Endothelial cell of umbilical vein (primary cell): ENCODE results near the gene NHP2. TPM values are rescaled to one million over a fixed set of nuclear protein-coding genes. Genes with fewer than 3 reads are reported as not detected.

Source experiments
- BruUV-seq: library from RNA; stranded (reverse); fragments of 400-500 nt; replicated peaks from 2 replicates; lab custom pipeline; 2021; lab: Mats Ljungman, UMichigan
- CTCF ChIA-PET: fragments of 300-600, 350-600 bp; sonication (Branson Sonifier 250); formaldehyde crosslinking; loops from one replicate; lab custom pipeline; 2021; ENCODE audit warnings: antibody characterized with exemption, inconsistent platforms; lab: Charles Lee
- POLR2A ChIA-PET: fragments of 300-600, 350-600 bp; sonication (Branson Sonifier 250); formaldehyde crosslinking; loops from one replicate; lab custom pipeline; 2021; ENCODE audit warnings: antibody characterized with exemption, inconsistent platforms; lab: Charles Lee
- DNase-seq: peaks from one replicate; pipeline ENCODE4 v3.0.0-alpha.2; 2011; ENCODE audit warnings: low read depth, low spot score
- FAIRE-seq: peaks from 2 replicates; lab custom pipeline; 2011; peaks lifted over from hg19 to GRCh38; lab: Jason Lieb, UNC
- H2AFZ ChIP-seq: 2 replicates; pipeline ENCODE4 v1.6.0; 2012; ENCODE audit warnings: low read depth, low read length, control low read depth, inconsistent platforms
- H3K27ac ChIP-seq: 2 replicates; pipeline ENCODE4 v1.5.1; 2011; ENCODE audit warnings: low read depth, mild to moderate bottlenecking, control low read depth, low read length, moderate library complexity; ENCODE audit not compliant: insufficient read depth
- H3K27me3 ChIP-seq, 2 experiments: 2 replicates each; pipeline versions ENCODE4 v1.6.0 to v1.6.1; 2011; ENCODE audit warnings: low read length in 2 of 2, mixed read lengths in 1 of 2; ENCODE audit not compliant: control insufficient read depth in 2 of 2, insufficient read depth in 2 of 2
- H3K36me3 ChIP-seq, 2 experiments: 2 replicates in 1 of 2; 3 replicates in 1 of 2; pipeline ENCODE4 v1.5.1; 2011; ENCODE audit warnings: low read length in 2 of 2, mild to moderate bottlenecking in 1 of 2, moderate library complexity in 1 of 2; ENCODE audit not compliant: control insufficient read depth in 2 of 2, insufficient read depth in 2 of 2; ENCODE audit errors: extremely low read depth in 1 of 2
- H3K4me1 ChIP-seq: 3 replicates; pipeline ENCODE4 v1.5.1; 2011; ENCODE audit warnings: mild to moderate bottlenecking, low read length; ENCODE audit not compliant: control insufficient read depth, insufficient read depth; ENCODE audit errors: extremely low read depth
- H3K4me2 ChIP-seq: 2 replicates; pipeline ENCODE4 v1.6.1; 2011; ENCODE audit warnings: low read length, control low read depth, mixed read lengths; ENCODE audit not compliant: insufficient read depth
- H3K4me3 ChIP-seq, 3 experiments: fragments of 200-600 bp in 1 of 3; sonication (generic), shearing (Covaris generic) in 1 of 3; replicated peaks in 1 of 3; 2 replicates each; pipeline ENCODE4 v1.5.1; 2011 to 2016; ENCODE audit warnings: control low read depth in 3 of 3, low read length in 3 of 3, mild to moderate bottlenecking in 2 of 3, inconsistent platforms in 1 of 3, low read depth in 1 of 3, moderate library complexity in 1 of 3; ENCODE audit not compliant: insufficient read depth in 1 of 3
- H3K79me2 ChIP-seq: 2 replicates; pipeline ENCODE4 v1.6.0; 2012; ENCODE audit warnings: low read length, inconsistent platforms; ENCODE audit not compliant: control insufficient read depth, insufficient read depth
- H3K9ac ChIP-seq: replicated peaks from 2 replicates; pipeline ENCODE3; 2011; ENCODE audit warnings: low read length, control low read depth; ENCODE audit not compliant: insufficient read depth; ENCODE audit errors: extremely low read depth
- H3K9me1 ChIP-seq: replicated peaks from 3 replicates; pipeline ENCODE4 v1.6.0; 2011; ENCODE audit warnings: mild to moderate bottlenecking, low read length; ENCODE audit not compliant: control insufficient read depth, insufficient read depth; ENCODE audit errors: extremely low read depth
- H3K9me3 ChIP-seq: replicated peaks from 2 replicates; pipeline ENCODE4 v1.5.1; 2012; ENCODE audit warnings: low read length, inconsistent platforms; ENCODE audit not compliant: control insufficient read depth, insufficient read depth
- H4K20me1 ChIP-seq: replicated peaks from 2 replicates; pipeline ENCODE3; 2011; ENCODE audit warnings: mild to moderate bottlenecking, low read length; ENCODE audit not compliant: control insufficient read depth, insufficient read depth; ENCODE audit errors: extremely low read depth
- CTCF ChIP-seq, 2 donors: IDR thresholded peaks; 1 replicate in 1 of 2; 2 replicates in 1 of 2; pipeline ENCODE4 v1.5.1; 2011; ENCODE audit warnings: low read length in 2 of 2, mild to moderate bottlenecking in 2 of 2, moderate library complexity in 2 of 2, control low read depth in 1 of 2, inconsistent platforms in 1 of 2, low read depth in 1 of 2; ENCODE audit not compliant: insufficient read depth in 1 of 2; ENCODE audit errors: extremely low read depth in 1 of 2
- EZH2 ChIP-seq: IDR thresholded peaks from 2 replicates; pipeline ENCODE4 v1.6.1; 2012; ENCODE audit warnings: borderline replicate concordance, low read depth, mild to moderate bottlenecking, moderate library complexity, low read length, inconsistent platforms; ENCODE audit not compliant: severe bottlenecking
- FOS ChIP-seq: IDR thresholded peaks from 2 replicates; pipeline ENCODE4 v1.6.1; 2011; ENCODE audit warnings: mild to moderate bottlenecking, low read length, moderate library complexity, borderline replicate concordance; ENCODE audit not compliant: insufficient read depth
- GATA2 ChIP-seq: IDR thresholded peaks from 2 replicates; pipeline ENCODE4 v1.7.0; 2011; ENCODE audit warnings: low read depth, mild to moderate bottlenecking, moderate library complexity, mixed read lengths, low read length; ENCODE audit not compliant: insufficient read length, insufficient read depth
- JUN ChIP-seq: IDR thresholded peaks from 2 replicates; pipeline ENCODE4 v1.6.1; 2011; ENCODE audit warnings: borderline replicate concordance, low read depth; ENCODE audit not compliant: insufficient read length, insufficient read depth
- MAX ChIP-seq: IDR thresholded peaks from 2 replicates; pipeline ENCODE4 v1.6.1; 2011; ENCODE audit not compliant: insufficient read depth, insufficient read length
- MYC ChIP-seq: IDR thresholded peaks from one replicate; pipeline ENCODE4 v1.6.1; 2011; ENCODE audit warnings: mild to moderate bottlenecking, low read depth, low read length
- POLR2A ChIP-seq: IDR thresholded peaks from 2 replicates; pipeline ENCODE4 v1.6.1; 2012; ENCODE audit warnings: low read depth, mild to moderate bottlenecking, control low read depth, low read length
- POLR2AphosphoS5 ChIP-seq: IDR thresholded peaks from 2 replicates; pipeline ENCODE4 v1.6.1; 2012; ENCODE audit warnings: low read depth, mild to moderate bottlenecking, control low read depth, low read length, moderate library complexity; ENCODE audit not compliant: insufficient read depth
- dilution Hi-C: fragments of 300-500 bp; cut with MboI; formaldehyde crosslinking; loops from one replicate; pipeline ENCODE4 v1.15.0; 2019; ENCODE audit warnings: low sequenced_read_pairs; ENCODE audit not compliant: extremely low pct_ligation_motif_present
- intact Hi-C: fragments of 100-400 bp; cut with micrococcal nuclease; formaldehyde crosslinking; loops from one replicate; pipeline ENCODE4 v1.10.0; 2022
- polyA plus RNA-seq, 4 experiments: library from polyadenylated mRNA; depleted of rRNA in 3 of 4; stranded (reverse) in 3 of 4; unstranded in 1 of 4; fragments of >200 nt; gene quantifications; 2 replicates each; pipeline versions ENCODE4 v1.2.1 to v1.2.3, GENCODE V29; 2011 to 2012; ENCODE audit warnings: missing spikeins in 1 of 4
- total RNA-seq: library from RNA; stranded (reverse); gene quantifications from 2 replicates; pipeline ENCODE4 v1.2.3, GENCODE V29; 2021

The NHP2 gene
- total and polyA plus RNA-seq, 2 donors (not counting 3 experiments of a cell fraction or from before 2014, with no cell fraction given): 205 to 220 TPM

GRCh38 chr5:178131446-178131996 is 22.2 kb downstream of the NHP2 start:
- ChIA-PET CTCF (interaction anchor here (1.0 to 1.5 kb wide), 4 partner anchors 12 to 56 kb away, joined by 3 to 6 read pairs (median 4); no protein-coding TSS in a partner anchor), POLR2A (no interaction called here)
- FAIRE-seq: peak; percentile 26

More at GRCh38 chr5:178131446-178131996, 22.2 kb downstream of the NHP2 start:
- H3K79me2 ChIP-seq: peaks cover 3% of the 10 kb centered on the region
- H3K9ac ChIP-seq: peak overlapping the region; percentile 50
- peak overlapping the region; percentile 33 for H3K4me2 ChIP-seq
- intact Hi-C loops (loop anchor here (1.0 to 2.0 kb wide), 2 partner anchors 15 to 55 kb away; no protein-coding TSS in a partner anchor), dilution Hi-C loops (no loop called here)
- peak overlapping the region; percentile 62 to 82 (median 64) for H3K4me3 ChIP-seq
- H3K4me1 ChIP-seq: peaks cover 7% of the 10 kb centered on the region
- BruUV-seq: no TSS peak
- TF ChIP-seq POLR2AphosphoS5 (no peak), EZH2 (no peak), MAX (no peak), GATA2 (no peak), MYC (no peak), POLR2A (no peak), FOS (no peak), JUN (no peak), CTCF (IDR thresholded peaks at IDR 0.05; ENCODE audit: extremely low read depth in 1 of 2, insufficient read depth in 1 of 2, low read depth in 1 of 2, low read length in 2 of 2) (no peak)
- H3K27me3 ChIP-seq: no peaks in the 10 kb centered on the region
- DNase-seq: no peak
- no peaks in the 10 kb centered on the region for H3K9me3 ChIP-seq
- peaks cover 0 to 9% of the 10 kb centered on the region in 2 experiments for H3K36me3 ChIP-seq
- no peak overlapping the region for H3K27ac ChIP-seq
- H4K20me1 ChIP-seq: no peaks in the 10 kb centered on the region
- H2AFZ ChIP-seq: peak overlapping the region; percentile 41
- H3K9me1 ChIP-seq: no peaks in the 10 kb centered on the region
